SU-DHL-6 (cell line): Measurements from ENCODE around the gene STK39.

Experiments used
- CTCF ChIP-seq: fragments of 200-600 bp; sonication (generic); IDR thresholded peaks from one replicate; pipeline ENCODE4 v1.5.1; 2017; ENCODE audit warnings: antibody characterized with exemption, mild to moderate bottlenecking, low read length, moderate library complexity; ENCODE audit not compliant: insufficient read depth, poor library complexity, severe bottlenecking
- EZH2phosphoT487 ChIP-seq: fragments of 200-600 bp; sonication (generic), shearing (Covaris generic); conservative IDR thresholded peaks from 2 replicates; pipeline ENCODE4 v1.6.1; 2018; ENCODE audit warnings: mild to moderate bottlenecking, antibody characterized with exemption, low read length, moderate library complexity, mixed read lengths

GRCh38 chr2:168245074-168245825 lies 2.1 kb downstream of the STK39 start:
- TF ChIP-seq EZH2phosphoT487 (no peak), CTCF (no peak)
